H7 (cell line): ENCODE results near the gene MCM6. TPM values are rescaled to one million over a fixed set of nuclear protein-coding genes. Genes with fewer than 3 reads are reported as not detected.

Source experiments
- DNase-seq: peaks from one replicate; pipeline ENCODE4 v3.0.0; 2012
- H3K27me3 ChIP-seq: 2 replicates; pipeline ENCODE4 v1.6.0; 2011; ENCODE audit warnings: mild to moderate bottlenecking, low read length; ENCODE audit not compliant: control insufficient read depth, insufficient read depth
- H3K36me3 ChIP-seq: replicated peaks from 2 replicates; pipeline ENCODE4 v1.5.1; 2011; ENCODE audit warnings: low read length; ENCODE audit not compliant: control insufficient read depth, insufficient read depth
- H3K4me3 ChIP-seq: 2 replicates; pipeline ENCODE4 v1.5.1; 2011; ENCODE audit warnings: low read depth, mild to moderate bottlenecking, control low read depth, low read length, moderate library complexity; ENCODE audit not compliant: insufficient read depth
- total RNA-seq: library from RNA; depleted of rRNA; stranded (reverse); fragments of >200 nt; shearing (Covaris generic); gene quantifications from 2 replicates; pipeline ENCODE4 v1.2.3, GENCODE V29; 2014

MCM6 gene
- total RNA-seq, 1 experiment from 2014 or later = 61.6 TPM

DNA sequence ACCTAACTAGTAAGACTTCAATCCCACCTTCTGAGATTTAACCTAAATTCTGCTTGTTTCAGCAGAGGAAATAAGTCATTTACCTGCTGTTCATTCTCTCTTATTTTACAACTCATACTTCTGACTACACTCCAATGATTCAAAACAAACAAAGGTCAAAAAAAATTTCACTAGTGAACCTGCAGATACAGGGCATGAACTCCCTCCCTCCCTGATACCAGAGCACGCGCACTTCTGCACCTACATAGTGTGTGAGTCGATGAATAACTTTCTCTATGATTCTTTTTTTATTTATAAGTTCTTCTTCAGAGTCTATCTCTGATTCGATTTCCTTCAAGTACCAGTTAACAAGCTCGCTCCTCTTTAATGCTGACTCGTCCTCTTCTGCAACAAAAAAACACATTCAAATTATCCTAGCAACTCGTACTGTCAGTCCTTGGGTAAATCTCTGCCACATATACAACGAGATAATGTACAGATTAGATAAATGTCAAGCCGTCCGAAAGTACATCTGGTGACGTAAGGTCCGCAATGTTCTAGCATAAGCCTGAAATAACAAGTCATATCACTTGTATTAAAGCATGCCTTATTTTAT lies 31.8 kb downstream of the MCM6 start:
- DNase-seq = no peak
- no peak overlapping the region for H3K4me3 ChIP-seq
- peaks cover 41% of the 10 kb centered on the region for H3K36me3 ChIP-seq
- no peaks in the 10 kb centered on the region for H3K27me3 ChIP-seq

DNA sequence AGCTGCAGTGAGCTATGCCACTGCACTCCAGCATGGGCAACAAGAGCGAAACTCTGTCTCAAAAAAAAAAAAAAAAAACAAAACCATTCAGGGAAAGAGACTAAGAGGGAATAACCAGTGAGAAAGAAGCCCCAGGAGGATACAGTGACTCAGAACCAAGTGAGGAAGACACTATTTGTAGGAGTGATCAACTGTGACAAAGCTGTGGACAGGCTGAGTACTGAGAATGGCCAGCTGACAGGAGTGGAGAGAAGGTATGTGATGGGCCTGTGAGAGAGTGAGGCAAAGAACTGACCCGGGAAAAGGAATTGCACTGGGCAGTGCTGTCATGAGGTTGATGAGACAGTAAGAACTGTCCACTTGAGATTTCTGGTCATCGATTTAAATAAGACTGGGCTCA lies 32.6 kb downstream of the MCM6 start:
- Histone ChIP-seq H3K27me3 (no peaks in the 10 kb centered on the region), H3K4me3 (no peak overlapping the region), H3K36me3 (peaks cover 36% of the 10 kb centered on the region)
- DNase-seq = no peak

DNA sequence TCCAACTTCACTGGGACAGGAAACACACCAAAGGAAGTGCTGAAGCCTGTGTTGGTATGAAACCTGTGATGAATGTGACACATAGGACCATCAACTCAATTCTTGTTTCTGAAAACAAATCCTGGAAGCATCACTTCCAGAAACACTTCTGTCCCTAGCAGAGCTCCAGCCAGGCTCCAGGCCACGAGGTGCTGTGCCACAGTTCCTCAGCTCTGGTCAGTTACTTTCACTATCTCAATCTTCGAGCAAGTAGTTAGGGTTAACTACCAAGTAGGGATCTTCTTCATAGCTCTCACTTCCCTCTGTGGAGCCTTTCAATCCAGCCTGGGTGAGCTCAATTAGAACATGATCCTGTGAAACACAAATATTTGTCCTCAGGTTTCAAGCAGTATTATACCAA lies 35.6 kb downstream of the MCM6 start:
- DNase-seq = no peak
- peaks cover 28% of the 10 kb centered on the region for H3K36me3 ChIP-seq
- no peak overlapping the region for H3K4me3 ChIP-seq
- H3K27me3 ChIP-seq = no peaks in the 10 kb centered on the region

DNA sequence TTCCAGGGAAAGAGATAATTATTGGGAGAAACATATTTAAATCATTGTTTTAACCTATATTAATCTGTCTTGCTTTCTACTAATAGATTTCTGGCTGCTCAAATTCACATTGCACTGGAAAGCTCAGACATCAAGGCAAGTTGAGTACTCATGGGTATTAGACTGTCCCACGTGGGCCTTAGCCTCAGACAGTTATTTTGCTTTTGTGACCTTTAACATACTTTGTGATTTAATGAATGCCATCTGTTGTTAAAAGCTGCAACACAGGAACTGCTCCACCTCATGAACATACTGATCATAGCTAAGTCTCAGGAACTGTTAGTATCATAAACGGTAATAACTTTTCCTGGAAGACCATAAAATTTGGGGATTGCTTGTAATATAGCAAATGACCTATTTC lies 36.5 kb downstream of the MCM6 start:
- DNase-seq = no peak
- Histone ChIP-seq H3K27me3 (no peaks in the 10 kb centered on the region), H3K4me3 (no peak overlapping the region), H3K36me3 (peaks cover 24% of the 10 kb centered on the region)

DNA sequence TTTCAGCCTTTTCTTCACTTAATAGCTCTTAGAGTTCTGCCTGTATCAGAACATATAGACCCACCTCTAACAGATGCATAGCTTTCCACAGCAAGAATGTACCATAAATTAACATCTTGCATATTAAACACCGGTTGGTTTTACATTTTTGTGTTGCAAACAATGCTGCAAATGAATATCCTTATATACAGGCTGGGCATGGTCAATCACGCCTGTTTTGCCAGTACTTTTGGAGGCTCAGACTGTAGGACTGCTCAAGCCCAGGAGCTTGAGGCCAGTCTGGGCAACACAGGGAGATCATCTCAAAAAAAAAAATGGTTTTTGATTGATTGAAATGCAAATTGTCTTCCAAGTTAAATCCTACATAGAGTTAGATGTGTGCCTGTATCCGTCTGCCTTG lies 37.7 kb downstream of the MCM6 start:
- no peak for DNase-seq
- H3K27me3 ChIP-seq = no peaks in the 10 kb centered on the region
- peaks cover 15% of the 10 kb centered on the region for H3K36me3 ChIP-seq
- H3K4me3 ChIP-seq = no peak overlapping the region

DNA sequence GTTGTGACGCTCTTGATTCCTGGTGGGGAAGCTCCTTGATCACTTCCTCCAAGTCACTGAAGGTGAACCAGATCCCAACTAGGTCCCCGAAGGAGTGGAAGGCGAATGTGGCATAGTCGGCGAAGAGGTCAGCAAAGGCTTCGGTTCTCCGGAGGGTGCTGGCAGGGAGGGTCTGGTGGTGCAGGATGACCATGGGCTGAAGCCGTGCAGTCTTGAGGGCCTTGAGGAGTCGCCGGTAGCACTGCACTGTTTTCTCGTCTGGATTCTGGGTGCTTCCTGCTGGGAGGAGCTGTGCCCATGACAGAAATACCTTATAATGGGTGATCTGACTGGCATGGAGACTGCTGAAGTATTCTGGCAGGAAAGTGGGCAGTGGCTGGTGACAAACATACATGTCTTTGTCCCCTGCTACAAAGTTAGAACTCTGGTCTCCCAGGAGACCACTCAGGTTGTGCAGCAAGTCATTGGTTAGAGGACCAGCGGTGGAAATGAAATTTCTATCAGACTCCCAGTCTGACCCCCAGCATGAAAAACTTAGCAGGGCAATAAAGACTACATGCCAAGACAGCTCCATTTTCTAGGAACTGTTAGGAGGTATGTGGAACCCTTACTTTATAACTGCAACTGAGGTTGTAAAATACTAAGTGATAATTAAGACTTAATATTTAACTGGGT lies 39.5 kb downstream of the MCM6 start, which contains the start of gene LCT:
LCT (minus strand) TSS at position 589 of the 675 bp plus-strand sequence; CDS start at position 574, 15 bp downstream.
- DNase-seq = no peak
- H3K27me3 ChIP-seq = no peaks in the 10 kb centered on the region
- H3K4me3 ChIP-seq = no peak within 1 kb of the TSS

DNA sequence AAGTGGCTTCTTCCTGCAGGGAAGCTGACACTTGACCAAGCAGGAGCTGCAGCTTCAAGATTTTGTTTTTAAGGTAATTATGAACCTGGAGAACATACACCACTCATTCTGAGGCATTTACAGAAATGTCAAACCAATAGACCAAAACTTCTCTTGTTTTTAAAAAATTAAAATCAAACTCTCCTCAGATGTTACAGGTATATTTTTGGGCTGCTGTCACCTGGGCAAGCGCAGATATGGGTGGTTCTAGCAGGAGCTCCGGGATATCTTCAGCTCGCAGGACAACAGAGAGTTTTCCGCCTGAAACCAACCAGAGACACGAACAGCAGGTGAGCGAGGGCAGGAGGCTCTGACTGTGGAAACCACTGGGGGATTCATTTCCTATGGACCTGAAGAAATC lies 43.4 kb downstream of the MCM6 start:
- DNase-seq = no peak
- Histone ChIP-seq H3K4me3 (no peak overlapping the region), H3K36me3 (no peaks in the 10 kb centered on the region), H3K27me3 (no peaks in the 10 kb centered on the region)

More for the DNA sequence above, 39.5 kb downstream of the MCM6 start, which contains the start of gene LCT:
- peaks cover 7% of the 10 kb centered on the region for H3K36me3 ChIP-seq

DNA sequence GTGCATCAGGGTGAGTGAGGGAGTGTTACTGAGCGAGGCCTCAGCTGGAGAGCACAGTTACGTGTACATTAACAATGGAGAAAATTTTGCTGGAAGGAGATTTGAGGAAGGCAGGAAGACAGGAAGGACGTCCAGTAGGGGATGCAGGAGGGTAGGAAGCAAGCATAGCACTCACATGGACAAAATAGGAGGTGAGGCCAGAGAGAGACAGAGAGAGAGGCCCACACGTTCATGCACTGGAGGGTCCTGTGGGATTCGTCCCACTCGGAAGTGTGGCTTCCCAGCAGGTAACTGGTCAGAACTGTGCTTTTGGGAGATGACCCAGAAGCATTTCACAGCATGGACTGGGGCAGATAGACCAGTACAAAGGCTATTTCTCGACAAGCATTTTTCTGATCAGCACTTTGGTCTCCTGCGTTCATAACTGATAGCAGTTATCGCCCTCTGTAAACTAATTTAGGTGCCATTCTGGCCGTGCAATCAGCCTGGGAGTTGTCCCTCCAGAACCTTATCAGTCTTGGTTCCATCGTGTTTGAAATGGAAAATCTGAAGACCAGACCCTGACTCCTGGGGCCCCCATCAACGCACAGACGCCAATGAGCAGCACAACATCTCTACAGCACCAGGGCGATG lies 44.9 kb downstream of the MCM6 start:
- no peak for DNase-seq
- Histone ChIP-seq H3K27me3 (no peaks in the 10 kb centered on the region), H3K4me3 (no peak overlapping the region), H3K36me3 (no peaks in the 10 kb centered on the region)

DNA sequence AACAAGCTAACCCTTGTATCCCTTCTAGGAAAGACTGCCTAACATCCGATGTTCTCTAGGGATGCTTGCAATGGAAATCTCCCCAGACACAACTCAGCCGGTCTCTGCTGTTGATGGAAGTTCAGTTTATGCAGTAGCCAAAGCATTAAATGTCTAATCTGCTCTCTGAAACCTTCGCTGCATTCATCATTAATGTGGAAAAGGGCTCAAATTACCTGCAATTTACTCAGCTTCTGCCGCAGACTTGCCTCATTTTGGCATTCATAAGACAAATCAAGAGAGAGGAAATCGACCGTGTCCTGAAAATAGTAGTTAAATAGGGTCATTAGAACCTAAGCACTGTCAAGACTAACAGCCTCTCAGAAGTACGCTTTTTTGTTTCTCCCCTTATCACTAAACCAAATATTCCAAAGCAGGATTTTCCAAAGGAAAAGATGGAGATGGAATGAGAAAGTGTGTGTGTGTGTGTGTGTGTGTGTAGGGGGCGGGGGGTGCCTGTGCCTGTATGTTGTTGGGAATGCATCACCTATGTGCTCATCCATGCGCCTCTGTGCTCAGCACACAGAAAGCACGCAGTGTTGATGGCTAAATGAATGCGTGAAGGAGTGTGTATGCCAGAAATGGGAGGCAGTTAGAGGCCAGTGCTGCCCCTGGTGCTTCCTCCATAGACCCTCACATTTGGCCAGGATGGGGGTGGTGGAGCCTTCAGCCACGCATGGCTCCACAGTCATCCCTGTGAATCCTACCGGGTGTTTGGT lies 46.7 kb downstream of the MCM6 start:
- Histone ChIP-seq H3K4me3 (no peak overlapping the region), H3K27me3 (no peaks in the 10 kb centered on the region), H3K36me3 (no peaks in the 10 kb centered on the region)
- no peak for DNase-seq

DNA sequence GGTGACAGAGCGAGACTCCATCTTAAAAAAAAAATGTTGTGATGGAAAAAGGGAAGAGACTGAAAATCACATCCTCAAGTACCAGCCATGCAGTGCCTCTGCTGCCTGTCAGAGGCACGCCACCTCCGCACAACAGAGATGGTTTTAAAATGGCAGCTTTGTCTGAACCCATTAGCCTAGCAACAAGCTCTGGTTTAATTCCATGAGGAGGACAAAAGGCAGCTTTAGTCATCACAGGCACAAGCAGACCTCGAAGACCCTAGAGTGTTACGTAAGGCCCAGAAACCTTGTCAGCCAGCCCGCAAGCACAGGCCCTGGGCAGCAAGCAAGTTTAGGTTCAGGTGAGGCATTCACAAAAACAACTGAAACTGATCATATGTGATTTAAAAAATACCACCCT lies 49.7 kb downstream of the MCM6 start:
- Histone ChIP-seq H3K4me3 (no peak overlapping the region), H3K36me3 (no peaks in the 10 kb centered on the region), H3K27me3 (no peaks in the 10 kb centered on the region)
- no peak for DNase-seq

DNA sequence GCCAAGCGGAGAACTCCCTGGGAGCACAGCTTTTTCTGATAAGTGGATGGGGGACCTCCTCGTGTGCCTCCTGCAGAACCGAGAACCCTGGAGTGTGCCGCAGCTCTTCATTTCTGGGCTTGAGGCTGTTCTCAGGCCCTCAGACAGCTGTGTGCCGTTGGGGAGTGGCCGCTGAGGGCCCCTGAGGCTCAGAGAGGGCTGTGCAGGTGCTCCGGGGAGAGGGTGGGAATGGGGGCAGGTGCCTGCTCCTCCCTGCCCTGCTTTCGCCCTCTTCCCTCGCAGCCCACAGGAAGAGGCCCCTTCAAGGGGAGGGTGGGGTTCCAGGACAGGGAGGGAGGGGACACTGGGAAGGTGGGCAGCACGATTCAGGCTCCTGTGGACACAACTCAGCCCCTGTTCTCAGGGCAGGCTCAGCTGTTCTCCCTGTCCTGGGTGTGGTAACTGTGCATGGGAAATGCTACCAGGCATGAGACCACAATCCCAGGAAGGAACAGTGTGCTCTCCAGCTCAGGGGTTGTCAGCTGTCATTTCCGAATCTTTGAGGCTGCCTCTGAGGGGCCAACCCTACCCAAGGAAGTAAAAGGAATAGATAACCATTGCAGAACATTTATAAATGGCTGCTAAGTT lies 50.6 kb downstream of the MCM6 start:
- Histone ChIP-seq H3K27me3 (no peaks in the 10 kb centered on the region), H3K4me3 (no peak overlapping the region), H3K36me3 (no peaks in the 10 kb centered on the region)
- no peak for DNase-seq

DNA sequence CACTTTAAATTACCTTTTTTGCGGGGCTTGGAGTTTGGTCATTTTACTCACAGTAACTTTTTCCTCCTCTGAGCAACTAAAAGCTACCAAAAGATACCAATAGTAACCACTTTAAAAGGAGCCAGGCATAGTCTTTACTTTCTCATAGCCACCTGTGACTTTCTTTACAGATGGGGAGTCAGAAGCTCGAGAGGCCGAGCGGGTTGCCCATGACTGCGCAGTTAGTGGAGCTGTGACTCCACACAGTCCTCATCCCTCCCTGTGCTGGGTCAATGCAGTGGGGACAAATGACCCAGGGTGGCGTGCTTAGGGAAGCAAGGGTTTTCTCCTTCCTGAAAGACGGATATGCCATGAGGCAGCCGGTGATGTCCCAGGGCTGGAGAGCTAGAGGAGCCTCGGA lies 51.1 kb downstream of the MCM6 start:
- DNase-seq = no peak
- H3K36me3 ChIP-seq = no peaks in the 10 kb centered on the region

DNA sequence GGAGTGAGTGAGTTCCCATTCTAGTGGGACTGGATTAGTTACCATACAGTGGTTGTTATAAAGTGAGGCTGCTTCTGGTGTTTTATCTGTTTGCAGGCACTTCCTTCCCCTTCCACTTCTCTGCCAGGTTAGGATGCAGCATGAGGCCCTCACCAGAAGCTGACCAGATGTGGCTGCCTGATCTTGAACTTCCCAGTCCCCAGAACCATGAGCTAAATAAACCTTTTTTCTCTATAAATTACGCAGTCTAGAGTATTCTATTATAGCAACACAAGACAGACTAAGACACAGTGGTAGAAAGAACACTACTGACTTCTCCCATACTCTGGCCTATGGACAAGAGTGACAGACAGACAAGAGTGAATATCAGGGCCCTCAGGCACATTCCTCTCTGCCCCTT lies 53.4 kb downstream of the MCM6 start:
- no peak for DNase-seq
- H3K36me3 ChIP-seq = no peaks in the 10 kb centered on the region
- no peak overlapping the region for H3K4me3 ChIP-seq
- H3K27me3 ChIP-seq = no peaks in the 10 kb centered on the region

More for the DNA sequence above, 51.1 kb downstream of the MCM6 start:
- H3K27me3 ChIP-seq = no peaks in the 10 kb centered on the region
- H3K4me3 ChIP-seq = no peak overlapping the region

DNA sequence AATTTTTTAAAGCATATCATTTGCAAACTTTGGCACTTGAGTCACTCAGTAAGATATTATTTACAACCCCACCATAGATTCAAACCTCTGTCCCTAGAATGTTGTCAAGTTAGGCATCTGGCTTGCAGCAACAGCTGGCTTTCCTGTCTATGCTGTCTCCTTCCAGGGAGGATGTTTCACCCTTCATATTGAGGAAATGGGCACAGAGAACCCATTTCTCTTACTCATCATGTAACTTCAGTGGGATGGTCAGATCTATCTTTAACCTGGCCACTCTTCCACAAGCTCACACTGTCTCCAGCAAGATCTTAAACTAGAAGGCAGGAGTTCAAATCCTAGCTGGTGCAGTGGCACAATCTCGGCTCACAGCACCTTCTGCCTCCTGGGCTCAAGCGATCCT lies 55.1 kb downstream of the MCM6 start:
- Histone ChIP-seq H3K27me3 (no peaks in the 10 kb centered on the region), H3K36me3 (no peaks in the 10 kb centered on the region), H3K4me3 (no peak overlapping the region)
- DNase-seq = no peak
